Coronary artery (tissue), 2 donors: ENCODE results near the gene EIF4ENIF1.

Experiments
- DNase-seq: peaks from one replicate; pipeline ENCODE4 v3.0.0-alpha.2; 2017; ENCODE audit warnings: low spot score
- H3K27ac ChIP-seq, 2 donors: fragments of 200-600 bp; sonication (generic); one replicate each; pipeline ENCODE4 v1.5.1; 2016 to 2019
- H3K4me3 ChIP-seq: fragments of 200-600 bp; sonication (generic); 2 replicates; pipeline ENCODE4 v1.5.1; 2016; ENCODE audit warnings: mild to moderate bottlenecking, moderate library complexity
- CTCF ChIP-seq: fragments of 200-600 bp; sonication (generic); IDR thresholded peaks from one replicate; pipeline ENCODE4 v1.5.1; 2019; ENCODE audit warnings: antibody characterized with exemption

The EIF4ENIF1 gene

GRCh38 chr22:31448382-31448781 is 41.3 kb downstream of the EIF4ENIF1 start:
- no peak for TF ChIP-seq CTCF
- DNase-seq, result no peak
- Histone ChIP-seq H3K4me3 (no peak overlapping the region), H3K27ac (no peak overlapping the region)

GRCh38 chr22:31447337-31447736 is 42.3 kb downstream of the EIF4ENIF1 start:
- no peak overlapping the region for H3K27ac ChIP-seq
- no peak for TF ChIP-seq CTCF
- no peak overlapping the region for H3K4me3 ChIP-seq
- DNase-seq, result no peak

GRCh38 chr22:31446767-31447166 is 42.9 kb downstream of the EIF4ENIF1 start:
- TF ChIP-seq CTCF, result no peak
- Histone ChIP-seq H3K27ac (no peak overlapping the region), H3K4me3 (no peak overlapping the region)
- no peak for DNase-seq

- no peak for TF ChIP-seq CTCF
- no peak overlapping the region for H3K4me3 ChIP-seq
- DNase-seq, result no peak
- no peak overlapping the region for H3K27ac ChIP-seq
Observed at GRCh38 chr22:31446208-31446607, 43.4 kb downstream of the EIF4ENIF1 start.

- DNase-seq, result no peak
- Histone ChIP-seq H3K27ac (no peak overlapping the region), H3K4me3 (no peak overlapping the region)
- TF ChIP-seq CTCF, result no peak
Observed at GRCh38 chr22:31445642-31446041, 44.0 kb downstream of the EIF4ENIF1 start.

- H3K27ac ChIP-seq, result peak overlapping the region in 1 of 2 donors; percentile 24
- DNase-seq, result no peak
- no peak overlapping the region for H3K4me3 ChIP-seq
- TF ChIP-seq CTCF, result no peak
Observed at GRCh38 chr22:31443516-31443915, 46.1 kb downstream of the EIF4ENIF1 start.

GRCh38 chr22:31442768-31443489 is 46.7 kb downstream of the EIF4ENIF1 start:
- TF ChIP-seq CTCF, result no peak
- no peak overlapping the region for H3K4me3 ChIP-seq
- H3K27ac ChIP-seq, result peak overlapping the region in 1 of 2 donors; percentile 24
- no peak for DNase-seq
